ENCODE measurements around the gene FRMD4B. TPM values are rescaled to one million over a fixed set of nuclear protein-coding genes. Genes with fewer than 3 reads are reported as not detected.
"Not testable (repeated sequence)": the region's sequence is repeated elsewhere in the genome, so short reads cannot be mapped to it uniquely, and the experiment has no call there.

Gene FRMD4B
- total RNA-seq, 2 donors from 2014 or later, result 30.6 to 37.8 TPM

GRCh38 chr3:69326855-69327300 is 59.0 kb downstream of the FRMD4B start:
- H3K4me3 ChIP-seq, result no peak overlapping the region
- TF ChIP-seq CTCF (IDR thresholded peaks at IDR 0.05), result no peak
- H3K36me3 ChIP-seq, result no peaks in the 10 kb centered on the region
- peak overlapping the region; percentile 40 to 52 for H3K27ac ChIP-seq
- no peak for DNase-seq (ENCODE audit: low spot score)
- H3K4me1 ChIP-seq, result peaks cover 0 to 76% of the 10 kb centered on the region in 2 donors
- H3K27me3 ChIP-seq, result no peaks in the 10 kb centered on the region
- no peaks in the 10 kb centered on the region for H3K9me3 ChIP-seq

- H3K9me3 ChIP-seq, result no peaks in the 10 kb centered on the region
- H3K27ac ChIP-seq, result peak overlapping the region; percentile 37 to 39
- DNase-seq (ENCODE audit: low spot score), result no peak
- H3K4me3 ChIP-seq, result no peak overlapping the region
- no peaks in the 10 kb centered on the region for H3K27me3 ChIP-seq
- TF ChIP-seq CTCF (IDR thresholded peaks at IDR 0.05), result no peak
- H3K36me3 ChIP-seq, result no peaks in the 10 kb centered on the region
- peaks cover 0 to 66% of the 10 kb centered on the region in 2 donors for H3K4me1 ChIP-seq
These were observed 60.7 kb downstream of the FRMD4B start for GRCh38 chr3:69325151-69325550.

- no peaks in the 10 kb centered on the region for H3K9me3 ChIP-seq
- H3K4me3 ChIP-seq, result no peak overlapping the region
- peak in 1 of 2 donors; percentile 58 for TF ChIP-seq CTCF (IDR thresholded peaks at IDR 0.05)
- no peaks in the 10 kb centered on the region for H3K27me3 ChIP-seq
- peaks cover 0 to 69% of the 10 kb centered on the region in 2 donors for H3K4me1 ChIP-seq
- H3K36me3 ChIP-seq, result no peaks in the 10 kb centered on the region
- no peak for DNase-seq (ENCODE audit: low spot score)
- H3K27ac ChIP-seq, result peak overlapping the region in 1 of 2 donors; percentile 37
These were observed 61.4 kb downstream of the FRMD4B start for GRCh38 chr3:69324362-69325025.

- Histone ChIP-seq H3K36me3 (no peaks in the 10 kb centered on the region), H3K27me3 (no peaks in the 10 kb centered on the region), H3K27ac (peak overlapping the region in 1 of 2 donors; percentile 0), H3K9me3 (no peaks in the 10 kb centered on the region), H3K4me3 (no peak overlapping the region), H3K4me1 (peaks cover 0 to 69% of the 10 kb centered on the region in 2 donors)
- DNase-seq (ENCODE audit: low spot score), result no peak
- no peak for TF ChIP-seq CTCF (IDR thresholded peaks at IDR 0.05)
These were observed 61.9 kb downstream of the FRMD4B start for GRCh38 chr3:69323941-69324340.

GRCh38 chr3:69322512-69322911 is 63.4 kb downstream of the FRMD4B start:
- not testable (repeated sequence) for H3K9me3 ChIP-seq; H3K27me3 ChIP-seq; DNase-seq (ENCODE audit: low spot score); H3K4me3 ChIP-seq; H3K36me3 ChIP-seq
- peaks cover 0 to 61% of the 10 kb centered on the region in 2 donors for H3K4me1 ChIP-seq
- peak overlapping the region; percentile 37 to 70 for H3K27ac ChIP-seq

GRCh38 chr3:69322158-69322509 is 63.8 kb downstream of the FRMD4B start:
- no peak overlapping the region for H3K4me3 ChIP-seq
- no peak for DNase-seq (ENCODE audit: low spot score)
- peak overlapping the region; percentile 37 to 70 for H3K27ac ChIP-seq
- TF ChIP-seq CTCF (IDR thresholded peaks at IDR 0.05), result no peak
- peaks cover 0 to 57% of the 10 kb centered on the region in 2 donors for H3K4me1 ChIP-seq
- no peaks in the 10 kb centered on the region for H3K9me3 ChIP-seq
- no peaks in the 10 kb centered on the region for H3K27me3 ChIP-seq
- no peaks in the 10 kb centered on the region for H3K36me3 ChIP-seq
